ENCODE measurements around the gene TMPRSS4.

The TMPRSS4 gene

GRCh38 chr11:118079491-118079890, 2.6 kb downstream of the TMPRSS4 start:
- no peaks in the 10 kb centered on the region for H3K27me3 ChIP-seq (ENCODE audit: control insufficient read depth in 1 of 2, insufficient read depth in 2 of 2, low read length in 2 of 2)
- peaks cover 4% of the 10 kb centered on the region in 2 donors for H3K36me3 ChIP-seq (ENCODE audit: control insufficient read depth in 1 of 2, insufficient read depth in 2 of 2, low read length in 2 of 2)
- no peaks in the 10 kb centered on the region for H3K9me3 ChIP-seq (ENCODE audit: control insufficient read depth in 1 of 2, low read length in 2 of 2)
- H3K9ac ChIP-seq (ENCODE audit: low read depth in 1 of 2, low read length in 2 of 2) = peak overlapping the region; percentile 43 to 86
- peak overlapping the region; percentile 64 to 71 for H3K4me3 ChIP-seq (ENCODE audit: low read depth in 1 of 2, low read length in 2 of 2)
- peak overlapping the region; percentile 44 for H3K27ac ChIP-seq (ENCODE audit: low read depth, low read length)
- peaks cover 50 to 53% of the 10 kb centered on the region in 2 donors for H3K4me1 ChIP-seq (ENCODE audit: control insufficient read depth in 1 of 2, insufficient read depth in 2 of 2, low read length in 2 of 2)

GRCh38 chr11:118080296-118080695, 3.4 kb downstream of the TMPRSS4 start:
- no peak overlapping the region for H3K27ac ChIP-seq (ENCODE audit: low read depth, low read length)
- H3K4me1 ChIP-seq (ENCODE audit: control insufficient read depth in 1 of 2, insufficient read depth in 2 of 2, low read length in 2 of 2) = peaks cover 47 to 50% of the 10 kb centered on the region in 2 donors
- H3K9me3 ChIP-seq (ENCODE audit: control insufficient read depth in 1 of 2, low read length in 2 of 2) = no peaks in the 10 kb centered on the region
- H3K27me3 ChIP-seq (ENCODE audit: control insufficient read depth in 1 of 2, insufficient read depth in 2 of 2, low read length in 2 of 2) = no peaks in the 10 kb centered on the region
- H3K36me3 ChIP-seq (ENCODE audit: control insufficient read depth in 1 of 2, insufficient read depth in 2 of 2, low read length in 2 of 2) = peaks cover 4 to 7% of the 10 kb centered on the region in 2 donors
- peak overlapping the region; percentile 64 to 71 for H3K4me3 ChIP-seq (ENCODE audit: low read depth in 1 of 2, low read length in 2 of 2)
- H3K9ac ChIP-seq (ENCODE audit: low read depth in 1 of 2, low read length in 2 of 2) = peak overlapping the region; percentile 43 to 86

- no peak overlapping the region for H3K4me3 ChIP-seq (ENCODE audit: low read depth in 1 of 2, low read length in 2 of 2)
- H3K4me1 ChIP-seq (ENCODE audit: control insufficient read depth in 1 of 2, insufficient read depth in 2 of 2, low read length in 2 of 2) = peaks cover 36 to 44% of the 10 kb centered on the region in 2 donors
These were observed 4.5 kb downstream of the TMPRSS4 start for GRCh38 chr11:118081241-118081958.

GRCh38 chr11:118082880-118083552, 6.1 kb downstream of the TMPRSS4 start:
- Histone ChIP-seq H3K27me3 (ENCODE audit: control insufficient read depth in 1 of 2, insufficient read depth in 2 of 2, low read length in 2 of 2) (peaks cover 0 to 3% of the 10 kb centered on the region in 2 donors), H3K27ac (ENCODE audit: low read depth, low read length) (no peak overlapping the region), H3K9me3 (ENCODE audit: control insufficient read depth in 1 of 2, low read length in 2 of 2) (no peaks in the 10 kb centered on the region), H3K4me1 (ENCODE audit: control insufficient read depth in 1 of 2, insufficient read depth in 2 of 2, low read length in 2 of 2) (peaks cover 34 to 48% of the 10 kb centered on the region in 2 donors), H3K4me3 (ENCODE audit: low read depth in 1 of 2, low read length in 2 of 2) (peak overlapping the region in 1 of 2 donors; percentile 23), H3K36me3 (ENCODE audit: control insufficient read depth in 1 of 2, insufficient read depth in 2 of 2, low read length in 2 of 2) (peaks cover 12 to 32% of the 10 kb centered on the region in 2 donors), H3K9ac (ENCODE audit: low read depth in 1 of 2, low read length in 2 of 2) (peak overlapping the region in 1 of 2 donors; percentile 20)

More at GRCh38 chr11:118081241-118081958, 4.5 kb downstream of the TMPRSS4 start:
- Histone ChIP-seq H3K9me3 (ENCODE audit: control insufficient read depth in 1 of 2, low read length in 2 of 2) (no peaks in the 10 kb centered on the region), H3K27me3 (ENCODE audit: control insufficient read depth in 1 of 2, insufficient read depth in 2 of 2, low read length in 2 of 2) (no peaks in the 10 kb centered on the region), H3K27ac (ENCODE audit: low read depth, low read length) (no peak overlapping the region), H3K36me3 (ENCODE audit: control insufficient read depth in 1 of 2, insufficient read depth in 2 of 2, low read length in 2 of 2) (peaks cover 8 to 17% of the 10 kb centered on the region in 2 donors), H3K9ac (ENCODE audit: low read depth in 1 of 2, low read length in 2 of 2) (no peak overlapping the region)

- peaks cover 0 to 3% of the 10 kb centered on the region in 2 donors for H3K27me3 ChIP-seq (ENCODE audit: control insufficient read depth in 1 of 2, insufficient read depth in 2 of 2, low read length in 2 of 2)
- H3K27ac ChIP-seq (ENCODE audit: low read depth, low read length) = no peak overlapping the region
- H3K9ac ChIP-seq (ENCODE audit: low read depth in 1 of 2, low read length in 2 of 2) = peak overlapping the region in 1 of 2 donors; percentile 45
- H3K9me3 ChIP-seq (ENCODE audit: control insufficient read depth in 1 of 2, low read length in 2 of 2) = no peaks in the 10 kb centered on the region
- peaks cover 34 to 48% of the 10 kb centered on the region in 2 donors for H3K4me1 ChIP-seq (ENCODE audit: control insufficient read depth in 1 of 2, insufficient read depth in 2 of 2, low read length in 2 of 2)
- peaks cover 12 to 32% of the 10 kb centered on the region in 2 donors for H3K36me3 ChIP-seq (ENCODE audit: control insufficient read depth in 1 of 2, insufficient read depth in 2 of 2, low read length in 2 of 2)
- H3K4me3 ChIP-seq (ENCODE audit: low read depth in 1 of 2, low read length in 2 of 2) = no peak overlapping the region
These were observed 7.4 kb downstream of the TMPRSS4 start for GRCh38 chr11:118084247-118084646.

- no peak overlapping the region for H3K27ac ChIP-seq (ENCODE audit: low read depth, low read length)
- H3K4me1 ChIP-seq (ENCODE audit: control insufficient read depth in 1 of 2, insufficient read depth in 2 of 2, low read length in 2 of 2) = peaks cover 33 to 46% of the 10 kb centered on the region in 2 donors
These were observed 7.8 kb downstream of the TMPRSS4 start for GRCh38 chr11:118084656-118085055.

GRCh38 chr11:118086913-118087768, 10.3 kb downstream of the TMPRSS4 start, which contains the start of gene SMIM35:
TSS of gene SMIM35 (minus strand) at chr11:118086963. CDS start at chr11:118086757, 206 bp downstream.
- H3K4me3 ChIP-seq (ENCODE audit: low read depth in 1 of 2, low read length in 2 of 2) = no peak within 1 kb of the TSS
- no peak within 1 kb of the TSS for H3K9ac ChIP-seq (ENCODE audit: low read depth in 1 of 2, low read length in 2 of 2)
- no peak within 1 kb of the TSS for H3K27ac ChIP-seq (ENCODE audit: low read depth, low read length)
- peaks cover 8 to 28% of the 10 kb centered on the region in 2 donors for H3K36me3 ChIP-seq (ENCODE audit: control insufficient read depth in 1 of 2, insufficient read depth in 2 of 2, low read length in 2 of 2)
- H3K4me1 ChIP-seq (ENCODE audit: control insufficient read depth in 1 of 2, insufficient read depth in 2 of 2, low read length in 2 of 2) = peaks cover 41 to 44% of the 10 kb centered on the region in 2 donors
- peaks cover 0 to 3% of the 10 kb centered on the region in 2 donors for H3K27me3 ChIP-seq (ENCODE audit: control insufficient read depth in 1 of 2, insufficient read depth in 2 of 2, low read length in 2 of 2)
- no peaks in the 10 kb centered on the region for H3K9me3 ChIP-seq (ENCODE audit: control insufficient read depth in 1 of 2, low read length in 2 of 2)

More at GRCh38 chr11:118084656-118085055, 7.8 kb downstream of the TMPRSS4 start:
- Histone ChIP-seq H3K36me3 (ENCODE audit: control insufficient read depth in 1 of 2, insufficient read depth in 2 of 2, low read length in 2 of 2) (peaks cover 12 to 32% of the 10 kb centered on the region in 2 donors), H3K9ac (ENCODE audit: low read depth in 1 of 2, low read length in 2 of 2) (no peak overlapping the region), H3K9me3 (ENCODE audit: control insufficient read depth in 1 of 2, low read length in 2 of 2) (no peaks in the 10 kb centered on the region), H3K27me3 (ENCODE audit: control insufficient read depth in 1 of 2, insufficient read depth in 2 of 2, low read length in 2 of 2) (peaks cover 0 to 3% of the 10 kb centered on the region in 2 donors), H3K4me3 (ENCODE audit: low read depth in 1 of 2, low read length in 2 of 2) (no peak overlapping the region)

GRCh38 chr11:118087931-118088330, 11.1 kb downstream of the TMPRSS4 start:
- peaks cover 43 to 45% of the 10 kb centered on the region in 2 donors for H3K4me1 ChIP-seq (ENCODE audit: control insufficient read depth in 1 of 2, insufficient read depth in 2 of 2, low read length in 2 of 2)

GRCh38 chr11:118088531-118088930, 11.7 kb downstream of the TMPRSS4 start:
- Histone ChIP-seq H3K9me3 (ENCODE audit: control insufficient read depth in 1 of 2, low read length in 2 of 2) (no peaks in the 10 kb centered on the region), H3K4me1 (ENCODE audit: control insufficient read depth in 1 of 2, insufficient read depth in 2 of 2, low read length in 2 of 2) (peaks cover 44 to 45% of the 10 kb centered on the region in 2 donors), H3K9ac (ENCODE audit: low read depth in 1 of 2, low read length in 2 of 2) (no peak overlapping the region), H3K4me3 (ENCODE audit: low read depth in 1 of 2, low read length in 2 of 2) (no peak overlapping the region), H3K36me3 (ENCODE audit: control insufficient read depth in 1 of 2, insufficient read depth in 2 of 2, low read length in 2 of 2) (peaks cover 8 to 28% of the 10 kb centered on the region in 2 donors), H3K27ac (ENCODE audit: low read depth, low read length) (no peak overlapping the region), H3K27me3 (ENCODE audit: control insufficient read depth in 1 of 2, insufficient read depth in 2 of 2, low read length in 2 of 2) (peaks cover 0 to 3% of the 10 kb centered on the region in 2 donors)

More at GRCh38 chr11:118087931-118088330, 11.1 kb downstream of the TMPRSS4 start:
- H3K27me3 ChIP-seq (ENCODE audit: control insufficient read depth in 1 of 2, insufficient read depth in 2 of 2, low read length in 2 of 2) = peaks cover 0 to 3% of the 10 kb centered on the region in 2 donors
- H3K4me3 ChIP-seq (ENCODE audit: low read depth in 1 of 2, low read length in 2 of 2) = no peak overlapping the region
- no peaks in the 10 kb centered on the region for H3K9me3 ChIP-seq (ENCODE audit: control insufficient read depth in 1 of 2, low read length in 2 of 2)
- H3K27ac ChIP-seq (ENCODE audit: low read depth, low read length) = no peak overlapping the region
- peaks cover 8 to 28% of the 10 kb centered on the region in 2 donors for H3K36me3 ChIP-seq (ENCODE audit: control insufficient read depth in 1 of 2, insufficient read depth in 2 of 2, low read length in 2 of 2)
- no peak overlapping the region for H3K9ac ChIP-seq (ENCODE audit: low read depth in 1 of 2, low read length in 2 of 2)
